OCI-LY1 (cell line): Measurements from ENCODE around the gene JAKMIP2.

Experiments
- H2AFZ ChIP-seq: fragments of 200-600 bp; sonication (generic), shearing (Covaris generic); 2 replicates; pipeline ENCODE4 v1.6.0; 2014; ENCODE audit warnings: antibody characterized with exemption, mild to moderate bottlenecking, low read length
- H3F3A ChIP-seq: fragments of 200-600 bp; sonication (generic), shearing (Covaris generic); 2 replicates; pipeline ENCODE4 v1.6.0; 2014; ENCODE audit warnings: mild to moderate bottlenecking, antibody characterized with exemption, low read length, moderate library complexity; ENCODE audit not compliant: insufficient read depth
- H3K27ac ChIP-seq: fragments of 200-600 bp; sonication (generic); 2 replicates; pipeline ENCODE4 v1.5.1; 2014; ENCODE audit warnings: low read length, mixed run types, mild to moderate bottlenecking, low read depth; ENCODE audit not compliant: poor library complexity, severe bottlenecking
- H3K27me3 ChIP-seq: fragments of 200-600 bp; sonication (generic); 2 replicates; pipeline ENCODE4 v1.6.0; 2014; ENCODE audit warnings: antibody characterized with exemption, mild to moderate bottlenecking, low read length, moderate library complexity; ENCODE audit not compliant: insufficient read depth
- H3K36me3 ChIP-seq: fragments of 200-600 bp; sonication (generic); 2 replicates; pipeline ENCODE4 v1.6.1; 2014; ENCODE audit warnings: mild to moderate bottlenecking, antibody characterized with exemption, low read length, moderate library complexity, mixed read lengths; ENCODE audit not compliant: insufficient read depth
- H3K4me1 ChIP-seq: fragments of 200-600 bp; sonication (generic); 2 replicates; pipeline ENCODE4 v1.5.1; 2014; ENCODE audit warnings: mild to moderate bottlenecking, low read length, moderate library complexity; ENCODE audit not compliant: insufficient read depth, severe bottlenecking
- H3K4me2 ChIP-seq: fragments of 200-600 bp; sonication (generic), shearing (Covaris generic); 2 replicates; pipeline ENCODE4 v1.6.1; 2014; ENCODE audit warnings: low read length
- H3K4me3 ChIP-seq: fragments of 200-600 bp; sonication (generic); 2 replicates; pipeline ENCODE4 v1.5.1; 2014; ENCODE audit warnings: low read length, low read depth, mild to moderate bottlenecking, mixed read lengths; ENCODE audit not compliant: poor library complexity, severe bottlenecking
- H3K79me2 ChIP-seq: fragments of 200-600 bp; shearing (Covaris generic); 2 replicates; pipeline ENCODE4 v1.6.1; 2016; ENCODE audit warnings: mixed run types, low read length, mixed read lengths; ENCODE audit not compliant: insufficient read depth
- H3K9ac ChIP-seq: fragments of 200-600 bp; sonication (generic), shearing (Covaris generic); 2 replicates; pipeline ENCODE4 v1.6.1; 2014; ENCODE audit warnings: mild to moderate bottlenecking, low read length, mixed read lengths
- H3K9me2 ChIP-seq: fragments of 200-600 bp; sonication (generic), shearing (Covaris generic); 2 replicates; pipeline ENCODE4 v1.6.1; 2014; ENCODE audit warnings: low read depth, mild to moderate bottlenecking, low read length, mixed read lengths
- H3K9me3 ChIP-seq: fragments of 200-600 bp; shearing (Covaris generic); 2 replicates; pipeline ENCODE4 v1.6.1; 2014; ENCODE audit warnings: low read length, mixed read lengths
- H4K20me1 ChIP-seq: fragments of 200-600 bp; sonication (generic), shearing (Covaris generic); 2 replicates; pipeline ENCODE4 v1.6.0; 2016; ENCODE audit warnings: mild to moderate bottlenecking, low read length; ENCODE audit not compliant: insufficient read depth
- CTCF ChIP-seq: fragments of 200-600 bp; sonication (generic), shearing (Covaris generic); IDR thresholded peaks from 2 replicates; pipeline ENCODE4 v1.5.1; 2017; ENCODE audit warnings: mild to moderate bottlenecking, antibody characterized with exemption, low read length, moderate library complexity, mixed read lengths
- EZH2 ChIP-seq: fragments of 200-600 bp; sonication (generic), shearing (Covaris generic); IDR thresholded peaks from 2 replicates; pipeline ENCODE4 v1.8.0; 2017; ENCODE audit warnings: borderline replicate concordance, mixed run types, mild to moderate bottlenecking, antibody characterized with exemption, low read length, moderate library complexity, mixed read lengths

Gene JAKMIP2

GRCh38 chr5:147644460-147644859, 138.1 kb downstream of the JAKMIP2 start:
- H3K9me3 ChIP-seq: no peaks in the 10 kb centered on the region
- H3K9me2 ChIP-seq: no peaks in the 10 kb centered on the region
- no peaks in the 10 kb centered on the region for H3K79me2 ChIP-seq
- H3K36me3 ChIP-seq: no peaks in the 10 kb centered on the region
- no peak overlapping the region for H3K4me2 ChIP-seq
- H3K9ac ChIP-seq: no peak overlapping the region
- no peaks in the 10 kb centered on the region for H3K4me1 ChIP-seq
- H3F3A ChIP-seq: no peaks in the 10 kb centered on the region
- no peak overlapping the region for H3K4me3 ChIP-seq
- no peak overlapping the region for H2AFZ ChIP-seq
- no peaks in the 10 kb centered on the region for H3K27me3 ChIP-seq
- H3K27ac ChIP-seq: no peak overlapping the region
- no peaks in the 10 kb centered on the region for H4K20me1 ChIP-seq
- TF ChIP-seq EZH2 (no peak), CTCF (no peak)

GRCh38 chr5:147643142-147643541, 139.4 kb downstream of the JAKMIP2 start:
- H3K4me3 ChIP-seq: no peak overlapping the region
- H3K9ac ChIP-seq: no peak overlapping the region
- H3K9me2 ChIP-seq: no peaks in the 10 kb centered on the region
- H3K27ac ChIP-seq: no peak overlapping the region
- no peaks in the 10 kb centered on the region for H3K79me2 ChIP-seq
- no peak overlapping the region for H2AFZ ChIP-seq
- no peaks in the 10 kb centered on the region for H3K36me3 ChIP-seq
- no peaks in the 10 kb centered on the region for H3K27me3 ChIP-seq
- H3F3A ChIP-seq: no peaks in the 10 kb centered on the region
- no peaks in the 10 kb centered on the region for H4K20me1 ChIP-seq
- no peaks in the 10 kb centered on the region for H3K9me3 ChIP-seq
- no peak overlapping the region for H3K4me2 ChIP-seq
- H3K4me1 ChIP-seq: no peaks in the 10 kb centered on the region
- no peak for TF ChIP-seq EZH2
- TF ChIP-seq CTCF: no peak

- Histone ChIP-seq H3K4me1 (no peaks in the 10 kb centered on the region), H3K9me2 (no peaks in the 10 kb centered on the region), H3K36me3 (no peaks in the 10 kb centered on the region), H4K20me1 (no peaks in the 10 kb centered on the region), H3K4me2 (no peak overlapping the region), H3K27me3 (no peaks in the 10 kb centered on the region), H3K79me2 (no peaks in the 10 kb centered on the region), H3F3A (no peaks in the 10 kb centered on the region), H3K27ac (no peak overlapping the region), H3K9me3 (no peaks in the 10 kb centered on the region), H3K9ac (no peak overlapping the region), H2AFZ (no peak overlapping the region), H3K4me3 (no peak overlapping the region)
- TF ChIP-seq CTCF (no peak), EZH2 (no peak)
These were observed 139.9 kb downstream of the JAKMIP2 start for GRCh38 chr5:147642666-147643065.
